VCaP (cell line): ENCODE data around the gene SRP9.

Source experiments
- H3K27ac ChIP-seq: fragments of 450-650 bp; 2 replicates; pipeline ENCODE4 v1.5.1; 2017
- CTCF ChIP-seq: fragments of 450-650 bp; conservative IDR thresholded peaks from 2 replicates; pipeline ENCODE4 v1.5.1; 2017; ENCODE audit warnings: mild to moderate bottlenecking, moderate library complexity

The SRP9 gene

GRCh38 chr1:225772323-225772768 lies 5.3 kb upstream of the SRP9 start:
- peak; percentile 93 for TF ChIP-seq CTCF
- H3K27ac ChIP-seq = peak overlapping the region; percentile 99

- peak overlapping the region; percentile 99 for H3K27ac ChIP-seq
- TF ChIP-seq CTCF = no peak
These were observed 4.8 kb upstream of the SRP9 start for GRCh38 chr1:225772848-225773247.

- no peak for TF ChIP-seq CTCF
- peak overlapping the region; percentile 99 for H3K27ac ChIP-seq
These were observed 3.1 kb upstream of the SRP9 start for GRCh38 chr1:225774281-225775147.

GRCh38 chr1:225776294-225776693 lies 1.3 kb upstream of the SRP9 start:
- H3K27ac ChIP-seq = peak overlapping the region; percentile 99; the same call in 1 of the 2 replicates
- no peak for TF ChIP-seq CTCF

- H3K27ac ChIP-seq = peak overlapping the region; percentile 99
- TF ChIP-seq CTCF = no peak
These were observed 506 bp upstream of the SRP9 start for GRCh38 chr1:225777058-225777582.

- no peak for TF ChIP-seq CTCF
- H3K27ac ChIP-seq = peak overlapping the region; percentile 99
These were observed 677 bp downstream of the SRP9 start for GRCh38 chr1:225778337-225778669.

GRCh38 chr1:225779165-225779564 lies 1.5 kb downstream of the SRP9 start:
- H3K27ac ChIP-seq = peak overlapping the region; percentile 99

- TF ChIP-seq CTCF = no peak
- H3K27ac ChIP-seq = peak overlapping the region; percentile 99; the same call in 1 of the 2 replicates
These were observed 2.5 kb downstream of the SRP9 start for GRCh38 chr1:225780134-225780533.
